Ureter (tissue), 1 donor: ENCODE data around the gene GXYLT2. TPM values are rescaled to one million over a fixed set of nuclear protein-coding genes. Genes with fewer than 3 reads are reported as not detected.

ENCODE experiments used
- DNase-seq: peaks from one replicate; pipeline ENCODE4 v3.0.0-alpha.2; 2020; ENCODE audit warnings: low spot score
- total RNA-seq: library from RNA; stranded (reverse); gene quantifications from one replicate; pipeline ENCODE4 v1.2.4, GENCODE V29; 2023
- donor health status: DM: yes; HTN: yes; CAD: no.

GXYLT2 gene
- total RNA-seq, 1 donor from 2014 or later, result 3.6 TPM

- no peak for DNase-seq
These were observed 130.5 kb downstream of the GXYLT2 start for GRCh38 chr3:73018298-73018697.

GRCh38 chr3:73018790-73019441 lies 131.1 kb downstream of the GXYLT2 start:
- no peak for DNase-seq

- DNase-seq, result no peak
These were observed 133.5 kb downstream of the GXYLT2 start for GRCh38 chr3:73021301-73021835.

GRCh38 chr3:73024836-73025235 lies 137.0 kb downstream of the GXYLT2 start:
- DNase-seq, result no peak

- DNase-seq, result no peak
These were observed 138.4 kb downstream of the GXYLT2 start for GRCh38 chr3:73026111-73026759.

Other genes starting within 250 kb of the GXYLT2 start
- gene SHQ1, start 39.6 kb upstream of the GXYLT2 start, total RNA-seq, result 31.4 TPM
- 69.4 TPM for gene PPP4R2, start 108.8 kb downstream of the GXYLT2 start, total RNA-seq
- 11.0 TPM for gene EBLN2, start 173.6 kb downstream of the GXYLT2 start, total RNA-seq